ENCODE measurements around the gene ANAPC1. TPM values are rescaled to one million over a fixed set of nuclear protein-coding genes. Genes with fewer than 3 reads are reported as not detected.

The ANAPC1 gene
- total RNA-seq, 4 donors from 2014 or later, result 31.0 to 75.3 (median 58.2) TPM

GRCh38 chr2:111927723-111928122 is 43.7 kb upstream of the ANAPC1 start:
- H3K4me3 ChIP-seq, result no peak overlapping the region
- 67 to 76% methylated on average over 2 of the region's 2 CpGs for WGBS, 2 donors
- no peak for DNase-seq (ENCODE audit: low spot score in 2 of 2)

GRCh38 chr2:111924617-111925107 is 40.7 kb upstream of the ANAPC1 start:
- H3K27ac ChIP-seq, result no peak overlapping the region
- H3K4me1 ChIP-seq, result peaks cover 0 to 7% (median 0%) of the 10 kb centered on the region in 4 donors
- no peaks in the 10 kb centered on the region for H3K9me3 ChIP-seq
- TF ChIP-seq POLR2A (IDR thresholded peaks at IDR 0.05), result no peak
- TF ChIP-seq, protein P1, sequence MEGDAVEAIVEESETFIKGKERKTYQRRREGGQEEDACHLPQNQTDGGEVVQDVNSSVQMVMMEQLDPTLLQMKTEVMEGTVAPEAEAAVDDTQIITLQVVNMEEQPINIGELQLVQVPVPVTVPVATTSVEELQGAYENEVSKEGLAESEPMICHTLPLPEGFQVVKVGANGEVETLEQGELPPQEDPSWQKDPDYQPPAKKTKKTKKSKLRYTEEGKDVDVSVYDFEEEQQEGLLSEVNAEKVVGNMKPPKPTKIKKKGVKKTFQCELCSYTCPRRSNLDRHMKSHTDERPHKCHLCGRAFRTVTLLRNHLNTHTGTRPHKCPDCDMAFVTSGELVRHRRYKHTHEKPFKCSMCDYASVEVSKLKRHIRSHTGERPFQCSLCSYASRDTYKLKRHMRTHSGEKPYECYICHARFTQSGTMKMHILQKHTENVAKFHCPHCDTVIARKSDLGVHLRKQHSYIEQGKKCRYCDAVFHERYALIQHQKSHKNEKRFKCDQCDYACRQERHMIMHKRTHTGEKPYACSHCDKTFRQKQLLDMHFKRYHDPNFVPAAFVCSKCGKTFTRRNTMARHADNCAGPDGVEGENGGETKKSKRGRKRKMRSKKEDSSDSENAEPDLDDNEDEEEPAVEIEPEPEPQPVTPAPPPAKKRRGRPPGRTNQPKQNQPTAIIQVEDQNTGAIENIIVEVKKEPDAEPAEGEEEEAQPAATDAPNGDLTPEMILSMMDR (IDR thresholded peaks at IDR 0.05), result no peak
- no peak for TF ChIP-seq EP300 (IDR thresholded peaks at IDR 0.05)
- no peak for DNase-seq (ENCODE audit: low spot score in 2 of 2)
- H3K27me3 ChIP-seq, result no peaks in the 10 kb centered on the region
- 86 to 87% methylated on average over 3 of the region's 3 CpGs for WGBS, 2 donors
- no peak overlapping the region for H3K4me3 ChIP-seq
- H3K36me3 ChIP-seq, result peaks cover 0 to 16% (median 0%) of the 10 kb centered on the region in 3 donors

More at GRCh38 chr2:111927723-111928122, 43.7 kb upstream of the ANAPC1 start:
- Histone ChIP-seq H3K27ac (no peak overlapping the region), H3K4me1 (no peaks in the 10 kb centered on the region), H3K36me3 (peaks cover 0 to 27% (median 0%) of the 10 kb centered on the region in 3 donors), H3K27me3 (no peaks in the 10 kb centered on the region), H3K9me3 (no peaks in the 10 kb centered on the region)
- TF ChIP-seq EP300 (IDR thresholded peaks at IDR 0.05) (no peak), POLR2A (IDR thresholded peaks at IDR 0.05) (no peak)
- TF ChIP-seq, protein P1 (IDR thresholded peaks at IDR 0.05), result no peak

DNA sequence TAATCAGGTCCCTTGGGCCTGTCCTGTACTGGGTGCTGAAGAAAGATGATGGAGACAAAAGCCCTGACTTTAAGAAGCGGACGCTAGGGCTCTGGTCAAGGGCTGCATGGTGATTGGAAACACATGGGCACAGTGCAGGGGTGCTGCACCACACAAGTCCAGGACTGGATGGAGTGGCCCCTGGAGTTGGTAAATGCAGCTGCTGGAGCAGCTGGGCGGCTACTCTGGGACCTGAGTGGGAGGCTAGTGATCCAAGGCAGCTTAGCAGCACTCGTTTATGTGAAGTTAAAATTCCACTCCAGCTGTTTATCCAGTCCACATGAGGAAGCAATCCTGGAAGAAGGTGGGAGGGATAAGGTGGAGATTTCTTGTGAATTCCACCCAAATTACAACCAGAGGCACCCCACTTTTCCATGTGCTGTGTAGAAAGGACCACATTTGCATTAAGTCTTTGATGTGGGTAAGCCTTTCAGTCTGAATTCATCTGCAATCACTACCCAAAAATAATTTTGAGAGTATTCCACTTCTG is 39.3 kb upstream of the ANAPC1 start:
- H3K27ac ChIP-seq, result no peak overlapping the region
- no peak for TF ChIP-seq EP300 (IDR thresholded peaks at IDR 0.05)
- TF ChIP-seq, protein P1 (IDR thresholded peaks at IDR 0.05), result no peak
- TF ChIP-seq POLR2A (IDR thresholded peaks at IDR 0.05), result no peak
- no peak overlapping the region for H3K4me3 ChIP-seq
- no peaks in the 10 kb centered on the region for H3K27me3 ChIP-seq
- peaks cover 0 to 7% (median 0%) of the 10 kb centered on the region in 3 donors for H3K36me3 ChIP-seq
- H3K9me3 ChIP-seq, result no peaks in the 10 kb centered on the region
- no peak for DNase-seq (ENCODE audit: low spot score in 2 of 2)
- peaks cover 0 to 15% (median under 1%) of the 10 kb centered on the region in 4 donors for H3K4me1 ChIP-seq
- 39 to 72% methylated on average over 4 of the region's 4 CpGs for WGBS, 2 donors

DNA sequence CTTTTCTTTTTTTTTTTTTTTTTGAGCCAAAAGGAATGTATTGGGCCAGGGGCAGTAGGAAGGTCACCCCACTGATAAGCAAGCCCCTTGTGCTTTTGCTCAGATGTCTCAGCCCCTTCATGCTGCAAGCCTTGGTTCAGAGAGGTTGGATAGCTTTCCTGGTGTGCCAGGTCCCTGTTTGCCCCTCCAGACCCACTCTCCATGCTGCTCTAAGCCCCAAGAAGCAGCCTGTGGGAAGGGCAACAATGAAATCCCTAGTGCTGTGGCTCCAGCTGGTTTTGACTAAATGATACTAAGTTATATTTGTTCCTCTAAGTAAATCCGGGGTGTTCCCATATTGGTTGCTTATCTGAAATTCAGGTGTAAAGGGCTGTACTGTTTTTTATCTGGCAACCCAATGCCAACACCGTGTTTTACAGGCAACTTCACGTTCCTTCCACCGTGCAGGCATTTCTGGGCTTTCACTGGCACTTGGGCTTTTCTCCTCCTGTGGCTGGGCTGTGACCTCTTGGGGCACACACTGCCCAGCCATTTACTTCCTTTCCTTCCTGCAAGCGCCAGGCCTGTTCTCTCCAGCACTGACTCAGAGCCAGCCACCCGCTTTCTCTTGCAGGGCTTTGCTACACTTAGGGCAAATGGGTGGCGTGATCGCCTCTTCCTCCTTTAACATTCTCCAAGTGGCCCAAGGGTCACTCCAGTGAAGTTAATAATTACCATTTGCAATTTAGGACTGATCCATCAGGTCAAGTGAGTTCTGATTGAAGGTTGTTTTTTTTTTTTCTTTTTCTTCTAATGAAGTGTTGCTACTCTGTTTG is 36.0 kb upstream of the ANAPC1 start:
- H3K36me3 ChIP-seq, result peaks cover 0 to 4% (median 0%) of the 10 kb centered on the region in 3 donors
- H3K4me1 ChIP-seq, result peaks cover 0 to 15% (median 2%) of the 10 kb centered on the region in 4 donors
- 62 to 65% methylated on average over 8 of the region's 8 CpGs for WGBS, 2 donors
- H3K4me3 ChIP-seq, result no peak overlapping the region
- peak overlapping the region in 1 of 4 donors; percentile 26 for H3K27ac ChIP-seq
- TF ChIP-seq POLR2A (IDR thresholded peaks at IDR 0.05) (no peak), EP300 (IDR thresholded peaks at IDR 0.05) (peak in 1 of 2 donors; percentile 11)
- no peaks in the 10 kb centered on the region for H3K27me3 ChIP-seq
- H3K9me3 ChIP-seq, result no peaks in the 10 kb centered on the region
- no peak for DNase-seq (ENCODE audit: low spot score in 2 of 2)

GRCh38 chr2:111919365-111919764 is 35.4 kb upstream of the ANAPC1 start:
- Histone ChIP-seq H3K36me3 (peaks cover 0 to 4% (median 0%) of the 10 kb centered on the region in 3 donors), H3K9me3 (no peaks in the 10 kb centered on the region), H3K27ac (no peak overlapping the region), H3K4me1 (peaks cover 0 to 15% (median 2%) of the 10 kb centered on the region in 4 donors), H3K27me3 (no peaks in the 10 kb centered on the region), H3K4me3 (no peak overlapping the region)
- WGBS, 2 donors, result 58 to 63% methylated on average over 2 of the region's 2 CpGs
- no peak for DNase-seq (ENCODE audit: low spot score in 2 of 2)
- no peak for TF ChIP-seq POLR2A (IDR thresholded peaks at IDR 0.05)
- TF ChIP-seq, protein P1 (IDR thresholded peaks at IDR 0.05), result peak in 1 of 5 experiments; percentile 11
- TF ChIP-seq EP300 (IDR thresholded peaks at IDR 0.05), result no peak
